K562 (cell line): ENCODE data around the gene BAZ2A. TPM values are rescaled to one million over a fixed set of nuclear protein-coding genes. Genes with fewer than 3 reads are reported as not detected.
A peak's percentile ranks its signal among the peaks of the same experiment; 100 is the strongest.

Source experiments
- CREB1 ChIP-seq, 2 experiments: sonication (generic) in 1 of 2; formaldehyde crosslinking in 1 of 2; IDR thresholded peaks; 2 replicates each; pipeline versions ENCODE4 v1.6.1 to v1.8.0; 2012 to 2022; ENCODE audit warnings: inconsistent platforms in 1 of 2, mild to moderate bottlenecking in 1 of 2, missing genetic modification reagents in 1 of 2, moderate library complexity in 1 of 2
- CTCF ChIP-seq, 3 experiments: IDR thresholded peaks in 2 of 3; conservative IDR thresholded peaks in 1 of 3; 2 replicates each; pipeline ENCODE4 v1.5.1; 2011 to 2012; ENCODE audit warnings: low read length in 3 of 3, mild to moderate bottlenecking in 3 of 3, control low read depth in 2 of 3, improper control_type of control experiment in 1 of 3, inconsistent platforms in 1 of 3, low read depth in 1 of 3, mixed read lengths in 1 of 3, moderate library complexity in 1 of 3; ENCODE audit not compliant: insufficient read depth in 2 of 3
- E4F1 ChIP-seq: fragments of 250-450 bp; sonication (Bioruptor Pico); IDR thresholded peaks from 2 replicates; pipeline ENCODE4 v1.5.0; 2021; ENCODE audit warnings: mild to moderate bottlenecking, borderline replicate concordance
- FOSL1 ChIP-seq: fragments of 200-800 bp; sonication (Bioruptor generic); conservative IDR thresholded peaks from 2 replicates; pipeline ENCODE4 v1.6.1; 2016; ENCODE audit warnings: missing genetic modification characterization, missing compliant biosample characterization
- MXI1 ChIP-seq: IDR thresholded peaks from 2 replicates; pipeline ENCODE4 v1.6.1; 2011; ENCODE audit warnings: low read depth, mild to moderate bottlenecking, improper control_type of control experiment, low read length
- PBX2 ChIP-seq, 2 experiments: IDR thresholded peaks in 1 of 2; conservative IDR thresholded peaks in 1 of 2; 2 replicates each; pipeline ENCODE4 v1.6.1; 2016; ENCODE audit warnings: low read depth in 2 of 2, mild to moderate bottlenecking in 1 of 2, missing compliant biosample characterization in 1 of 2, missing genetic modification characterization in 1 of 2, moderate library complexity in 1 of 2
- PKNOX1 ChIP-seq: fragments of 450-650 bp; IDR thresholded peaks from 2 replicates; pipeline ENCODE4 v1.6.1; 2016
- RAD21 ChIP-seq, 2 experiments: fragments of 250-450 bp in 1 of 2; fragments of 450-650 bp in 1 of 2; sonication (Bioruptor Pico) in 1 of 2; formaldehyde crosslinking in 1 of 2; IDR thresholded peaks in 1 of 2; conservative IDR thresholded peaks in 1 of 2; 2 replicates each; pipeline versions ENCODE4 v1.4.0 to v1.8.0; 2020 to 2022; ENCODE audit warnings: mild to moderate bottlenecking in 2 of 2, moderate library complexity in 1 of 2
- USF1 ChIP-seq: sonication (generic); formaldehyde crosslinking; IDR thresholded peaks from 2 replicates; pipeline ENCODE4 v1.9.0; 2022; ENCODE audit warnings: mild to moderate bottlenecking, missing genetic modification reagents
- polyA plus RNA-seq, 8 experiments: library from polyadenylated mRNA; depleted of rRNA in 4 of 8; stranded (reverse) in 5 of 8; unstranded in 3 of 8; fragments of >200 nt; fragmentation: Nextera tagmentation in 2 of 8; fragmentation: Illumina TruSeq in 1 of 8; extraction: Ambion mirVana in 2 of 8; extraction: Trizol in 1 of 8; gene quantifications; 2 replicates each; pipeline versions ENCODE4 v1.2.1 to v1.2.3, GENCODE V29; 2011 to 2014; ENCODE audit warnings: inconsistent platforms in 1 of 8, missing spikeins in 1 of 8
- total RNA-seq, 7 experiments: library from RNA; depleted of rRNA in 6 of 7; stranded (reverse); fragments of >200 nt in 6 of 7; fragmentation: Illumina TruSeq in 2 of 7; extraction: Trizol in 2 of 7; gene quantifications; 2 replicates each; pipeline versions ENCODE4 v1.2.1 to v1.2.3, GENCODE V29; 2011 to 2021; ENCODE audit warnings: low replicate concordance in 1 of 7

Gene BAZ2A
- total and polyA plus RNA-seq, 9 of the 15 experiments (the other 6 are each of a cell fraction or from before 2014, with no cell fraction given): 4.5 to 86.4 (median 26.2) TPM

- TF ChIP-seq PBX2 (CRISPR knock-in tag; IDR thresholded peaks at IDR 0.05; ENCODE audit: low read depth) (no peak), PBX2 (tag; conservative IDR thresholded peaks at IDR 0.05; ENCODE audit: low read depth) (peak; percentile 87), E4F1 (no peak), FOSL1 (0 out of 2 replicates have a peak, but pooled peaks have one; percentile 15), CTCF (IDR thresholded peaks at IDR 0.05 in 2 of 3, conservative IDR thresholded peaks at IDR 0.05 in 1 of 3; ENCODE audit: insufficient read depth in 2 of 3, low read depth in 1 of 3, low read length in 3 of 3) (peak; percentile 86 to 90 (median 87)), USF1 (CRISPR knock-in tag) (peak; percentile 39; the same call in 1 of the 2 replicates), CREB1 (IDR thresholded peaks at IDR 0.05) (no peak), CREB1 (CRISPR knock-in tag; IDR thresholded peaks at IDR 0.05) (0 out of 2 replicates have a peak, but pooled peaks have one; percentile 29), PKNOX1 (peak; percentile 88), RAD21 (CRISPR knock-in tag; conservative IDR thresholded peaks at IDR 0.05 in 1 of 2, IDR thresholded peaks at IDR 0.05 in 1 of 2) (peak; percentile 60 to 79), MXI1 (no peak)
- TF ChIP-seq, all 486 proteins: peak for 25
Measured at GRCh38 chr12:56593909-56594621, 36.1 kb downstream of the BAZ2A start (continued).
